Stimulated activated CD4-positive, alpha-beta T cell treated with anti-CD3 and anti-CD28 coated beads, Interleukin-12 subunit alpha, Interleukin-12 subunit beta, amount 100 ng/mL, for 48 hours (primary cell): ENCODE data around the gene SFMBT2.
A peak's percentile ranks its signal among the peaks of the same experiment; 100 is the strongest.

Experiments used
- DNase-seq, 3 donors: peaks; one replicate each; pipeline ENCODE4 v3.0.0-alpha.2; 2020; ENCODE audit warnings: low read depth in 2 of 3, low spot score in 1 of 3

Gene SFMBT2

GRCh38 chr10:7161484-7162250 lies 249.2 kb downstream of the SFMBT2 start:
- DNase-seq, result no peak

- no peak for DNase-seq
These were observed 250.9 kb downstream of the SFMBT2 start for GRCh38 chr10:7159928-7160327.

- no peak for DNase-seq
These were observed 251.3 kb downstream of the SFMBT2 start for GRCh38 chr10:7159517-7159916.

- no peak for DNase-seq
These were observed 253.7 kb downstream of the SFMBT2 start for GRCh38 chr10:7157091-7157490.

GRCh38 chr10:7153750-7154149 lies 257.1 kb downstream of the SFMBT2 start:
- no peak for DNase-seq

GRCh38 chr10:7152982-7153381 lies 257.9 kb downstream of the SFMBT2 start:
- DNase-seq, result no peak

- DNase-seq, result no peak
These were observed 258.5 kb downstream of the SFMBT2 start for GRCh38 chr10:7152341-7152740.

GRCh38 chr10:7151538-7151937 lies 259.3 kb downstream of the SFMBT2 start:
- DNase-seq, result no peak

GRCh38 chr10:7150349-7150748 lies 260.5 kb downstream of the SFMBT2 start:
- no peak for DNase-seq

- no peak for DNase-seq
These were observed 264.6 kb downstream of the SFMBT2 start for GRCh38 chr10:7146189-7146588.

- no peak for DNase-seq
These were observed 274.8 kb downstream of the SFMBT2 start for GRCh38 chr10:7136016-7136415.

- no peak for DNase-seq
These were observed 275.6 kb downstream of the SFMBT2 start for GRCh38 chr10:7135188-7135587.

GRCh38 chr10:7134448-7134847 lies 276.4 kb downstream of the SFMBT2 start:
- DNase-seq, result no peak

GRCh38 chr10:7133958-7134357 lies 276.9 kb downstream of the SFMBT2 start:
- no peak for DNase-seq

- no peak for DNase-seq
These were observed 277.6 kb downstream of the SFMBT2 start for GRCh38 chr10:7133278-7133677.

- DNase-seq, result no peak
These were observed 280.5 kb downstream of the SFMBT2 start for GRCh38 chr10:7130191-7130911.

GRCh38 chr10:7123774-7124173 lies 287.1 kb downstream of the SFMBT2 start:
- DNase-seq, result no peak

- no peak for DNase-seq
These were observed 288.3 kb downstream of the SFMBT2 start for GRCh38 chr10:7122561-7122960.

GRCh38 chr10:7121154-7121797 lies 289.6 kb downstream of the SFMBT2 start:
- peak; percentile 42 to 68 (median 62) for DNase-seq

- no peak for DNase-seq
These were observed 291.4 kb downstream of the SFMBT2 start for GRCh38 chr10:7119325-7120015.
